ENCODE results near the gene CDK13.

Gene CDK13

GRCh38 chr7:40073239-40073638, 123.2 kb downstream of the CDK13 start:
- Histone ChIP-seq H3K27me3 (ENCODE audit: insufficient read depth, poor library complexity, severe bottlenecking) (no peaks in the 10 kb centered on the region), H3K27ac (replicated peaks) (no peak overlapping the region), H3K4me3 (replicated peaks; ENCODE audit: insufficient read depth, low read length) (no peak overlapping the region)
- no peak for DNase-seq (ENCODE audit: low read depth in 1 of 2, low spot score in 1 of 2)
- TF ChIP-seq, protein P1, sequence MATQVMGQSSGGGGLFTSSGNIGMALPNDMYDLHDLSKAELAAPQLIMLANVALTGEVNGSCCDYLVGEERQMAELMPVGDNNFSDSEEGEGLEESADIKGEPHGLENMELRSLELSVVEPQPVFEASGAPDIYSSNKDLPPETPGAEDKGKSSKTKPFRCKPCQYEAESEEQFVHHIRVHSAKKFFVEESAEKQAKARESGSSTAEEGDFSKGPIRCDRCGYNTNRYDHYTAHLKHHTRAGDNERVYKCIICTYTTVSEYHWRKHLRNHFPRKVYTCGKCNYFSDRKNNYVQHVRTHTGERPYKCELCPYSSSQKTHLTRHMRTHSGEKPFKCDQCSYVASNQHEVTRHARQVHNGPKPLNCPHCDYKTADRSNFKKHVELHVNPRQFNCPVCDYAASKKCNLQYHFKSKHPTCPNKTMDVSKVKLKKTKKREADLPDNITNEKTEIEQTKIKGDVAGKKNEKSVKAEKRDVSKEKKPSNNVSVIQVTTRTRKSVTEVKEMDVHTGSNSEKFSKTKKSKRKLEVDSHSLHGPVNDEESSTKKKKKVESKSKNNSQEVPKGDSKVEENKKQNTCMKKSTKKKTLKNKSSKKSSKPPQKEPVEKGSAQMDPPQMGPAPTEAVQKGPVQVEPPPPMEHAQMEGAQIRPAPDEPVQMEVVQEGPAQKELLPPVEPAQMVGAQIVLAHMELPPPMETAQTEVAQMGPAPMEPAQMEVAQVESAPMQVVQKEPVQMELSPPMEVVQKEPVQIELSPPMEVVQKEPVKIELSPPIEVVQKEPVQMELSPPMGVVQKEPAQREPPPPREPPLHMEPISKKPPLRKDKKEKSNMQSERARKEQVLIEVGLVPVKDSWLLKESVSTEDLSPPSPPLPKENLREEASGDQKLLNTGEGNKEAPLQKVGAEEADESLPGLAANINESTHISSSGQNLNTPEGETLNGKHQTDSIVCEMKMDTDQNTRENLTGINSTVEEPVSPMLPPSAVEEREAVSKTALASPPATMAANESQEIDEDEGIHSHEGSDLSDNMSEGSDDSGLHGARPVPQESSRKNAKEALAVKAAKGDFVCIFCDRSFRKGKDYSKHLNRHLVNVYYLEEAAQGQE (IDR thresholded peaks at IDR 0.05; ENCODE audit: insufficient replicate concordance, low read depth) = no peak
- TF ChIP-seq POLR2AphosphoS5 (IDR thresholded peaks at IDR 0.05; ENCODE audit: low read depth) (no peak), CTCF (IDR thresholded peaks at IDR 0.05; ENCODE audit: insufficient read depth, low read length) (no peak), GABPA (IDR thresholded peaks at IDR 0.05; ENCODE audit: low read depth) (no peak), SPI1 (IDR thresholded peaks at IDR 0.05; ENCODE audit: borderline replicate concordance, low read depth) (no peak)

DNA sequence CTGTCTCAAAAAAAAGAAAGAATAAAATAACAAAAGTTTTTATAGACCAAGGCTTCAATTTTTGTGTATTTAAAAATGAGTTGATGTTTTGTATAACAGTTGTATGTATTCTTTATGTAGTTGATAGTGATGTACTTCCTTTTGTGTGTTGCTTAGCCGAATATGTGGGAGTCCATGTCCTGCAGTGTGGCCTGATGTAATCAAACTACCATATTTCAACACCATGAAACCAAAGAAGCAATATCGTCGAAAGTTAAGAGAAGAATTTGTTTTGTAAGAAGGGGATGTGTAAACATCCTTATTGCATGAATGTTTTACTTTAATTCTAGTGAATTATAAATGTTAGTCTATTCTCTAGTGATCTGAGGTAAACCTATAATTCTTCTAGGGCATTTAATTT, 127.8 kb downstream of the CDK13 start:
- Histone ChIP-seq H3K27me3 (ENCODE audit: insufficient read depth, poor library complexity, severe bottlenecking) (no peaks in the 10 kb centered on the region), H3K27ac (replicated peaks) (peak overlapping the region; percentile 37), H3K4me3 (replicated peaks; ENCODE audit: insufficient read depth, low read length) (no peak overlapping the region)
- TF ChIP-seq CTCF (IDR thresholded peaks at IDR 0.05; ENCODE audit: insufficient read depth, low read length) (no peak), GABPA (IDR thresholded peaks at IDR 0.05; ENCODE audit: low read depth) (no peak), SPI1 (IDR thresholded peaks at IDR 0.05; ENCODE audit: borderline replicate concordance, low read depth) (no peak), POLR2AphosphoS5 (IDR thresholded peaks at IDR 0.05; ENCODE audit: low read depth) (no peak)
- TF ChIP-seq, protein P1 (IDR thresholded peaks at IDR 0.05; ENCODE audit: insufficient replicate concordance, low read depth) = no peak
- DNase-seq (ENCODE audit: low read depth in 1 of 2, low spot score in 1 of 2) = peak; percentile 67 to 79

DNA sequence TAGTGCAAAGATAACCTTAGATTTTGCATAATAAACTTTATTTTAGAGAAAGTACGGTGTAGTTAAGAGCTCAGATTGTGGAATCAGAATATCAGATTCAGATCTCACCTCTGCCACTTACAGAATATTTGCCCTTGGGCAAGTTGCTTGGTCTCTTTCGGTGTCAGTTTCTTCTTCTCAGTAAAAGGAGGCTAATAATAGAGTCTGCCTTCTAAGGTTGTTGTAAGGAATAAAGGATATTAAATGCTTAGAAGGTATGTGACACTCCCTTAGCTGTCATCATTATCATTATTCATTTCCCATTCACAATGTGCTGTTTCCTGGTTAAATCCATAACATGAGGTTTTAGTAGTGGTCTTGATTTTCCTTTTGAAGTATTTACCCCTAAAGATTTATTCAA, 142.1 kb downstream of the CDK13 start:
- TF ChIP-seq POLR2AphosphoS5 (IDR thresholded peaks at IDR 0.05; ENCODE audit: low read depth) = no peak
- no peak for DNase-seq (ENCODE audit: low read depth in 1 of 2, low spot score in 1 of 2)

GRCh38 chr7:40093631-40094350, 143.7 kb downstream of the CDK13 start:
- H3K4me3 ChIP-seq (replicated peaks; ENCODE audit: insufficient read depth, low read length) = no peak overlapping the region
- DNase-seq (ENCODE audit: low read depth in 1 of 2, low spot score in 1 of 2) = no peak
- TF ChIP-seq SPI1 (IDR thresholded peaks at IDR 0.05; ENCODE audit: borderline replicate concordance, low read depth) (no peak), GABPA (IDR thresholded peaks at IDR 0.05; ENCODE audit: low read depth) (no peak), CTCF (IDR thresholded peaks at IDR 0.05; ENCODE audit: insufficient read depth, low read length) (no peak), POLR2AphosphoS5 (IDR thresholded peaks at IDR 0.05; ENCODE audit: low read depth) (no peak)
- TF ChIP-seq, protein P1 (IDR thresholded peaks at IDR 0.05; ENCODE audit: insufficient replicate concordance, low read depth) = no peak
- no peak overlapping the region for H3K27ac ChIP-seq (replicated peaks)
- no peaks in the 10 kb centered on the region for H3K27me3 ChIP-seq (ENCODE audit: insufficient read depth, poor library complexity, severe bottlenecking)

More for the DNA sequence above, 142.1 kb downstream of the CDK13 start:
- no peaks in the 10 kb centered on the region for H3K27me3 ChIP-seq (ENCODE audit: insufficient read depth, poor library complexity, severe bottlenecking)
- no peak overlapping the region for H3K4me3 ChIP-seq (replicated peaks; ENCODE audit: insufficient read depth, low read length)
- no peak overlapping the region for H3K27ac ChIP-seq (replicated peaks)

Data from HL-60 (cell line).